ENCODE results near the gene GC.

DNA sequence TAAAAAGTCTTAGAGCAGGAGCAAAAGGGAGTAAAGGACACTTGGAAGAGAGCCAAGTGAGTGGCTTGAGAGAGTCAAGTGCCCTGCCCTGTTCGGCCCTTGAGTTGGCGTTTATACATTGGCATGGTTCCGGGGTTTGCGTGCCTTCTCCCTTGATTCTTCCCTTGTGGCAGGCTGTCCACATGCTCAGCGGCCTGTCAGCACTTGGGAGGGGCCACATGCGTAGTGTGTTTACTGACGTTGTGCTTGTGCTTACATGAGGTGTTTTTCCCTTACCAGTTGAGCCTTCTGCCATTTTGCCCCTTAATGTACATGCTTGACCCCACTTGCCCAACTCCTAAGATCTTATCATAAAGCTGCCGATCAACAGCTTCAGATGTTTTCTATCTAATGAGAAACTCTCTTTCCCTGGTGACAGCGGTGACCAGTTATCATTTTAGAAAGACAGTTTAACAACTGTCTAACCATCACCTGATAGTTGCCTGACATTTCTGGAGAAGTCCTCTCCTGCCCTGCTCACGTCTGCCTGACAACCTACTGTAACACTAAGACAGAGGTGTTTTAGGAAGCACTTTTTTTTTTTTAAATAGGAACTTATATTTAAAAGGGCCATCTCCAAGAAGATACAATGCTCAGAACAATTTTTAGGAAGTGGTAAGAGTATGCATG is 49.5 kb upstream of the GC start:
- TF ChIP-seq POLR2A (IDR thresholded peaks at IDR 0.05; ENCODE audit: control extremely low read depth in 1 of 2, low read depth in 2 of 2, low read length in 2 of 2) (no peak), KDM5A (IDR thresholded peaks at IDR 0.05; ENCODE audit: low read length) (no peak), CTCF (IDR thresholded peaks at IDR 0.05; ENCODE audit: control extremely low read depth in 1 of 3, insufficient read depth in 1 of 3, low read depth in 1 of 3, low read length in 3 of 3) (no peak), GTF2F1 (IDR thresholded peaks at IDR 0.05; ENCODE audit: borderline replicate concordance, low read depth, low read length) (no peak), POLR2AphosphoS5 (IDR thresholded peaks at IDR 0.05; ENCODE audit: low read depth, low read length) (no peak)
- TF ChIP-seq, protein P1, sequence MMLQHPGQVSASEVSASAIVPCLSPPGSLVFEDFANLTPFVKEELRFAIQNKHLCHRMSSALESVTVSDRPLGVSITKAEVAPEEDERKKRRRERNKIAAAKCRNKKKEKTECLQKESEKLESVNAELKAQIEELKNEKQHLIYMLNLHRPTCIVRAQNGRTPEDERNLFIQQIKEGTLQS (IDR thresholded peaks at IDR 0.05; ENCODE audit: insufficient read depth, low read depth, low read length): no peak

Data from H1 (cell line).